ENCODE data around the gene CRYM. TPM values are rescaled to one million over a fixed set of nuclear protein-coding genes. Genes with fewer than 3 reads are reported as not detected.
"Not testable (repeated sequence)": the region's sequence is repeated elsewhere in the genome, so short reads cannot be mapped to it uniquely, and the experiment has no call there.

The CRYM gene
- total RNA-seq, 4 donors from 2014 or later, result 0.27 to 0.79 TPM; not detected in 2

DNA sequence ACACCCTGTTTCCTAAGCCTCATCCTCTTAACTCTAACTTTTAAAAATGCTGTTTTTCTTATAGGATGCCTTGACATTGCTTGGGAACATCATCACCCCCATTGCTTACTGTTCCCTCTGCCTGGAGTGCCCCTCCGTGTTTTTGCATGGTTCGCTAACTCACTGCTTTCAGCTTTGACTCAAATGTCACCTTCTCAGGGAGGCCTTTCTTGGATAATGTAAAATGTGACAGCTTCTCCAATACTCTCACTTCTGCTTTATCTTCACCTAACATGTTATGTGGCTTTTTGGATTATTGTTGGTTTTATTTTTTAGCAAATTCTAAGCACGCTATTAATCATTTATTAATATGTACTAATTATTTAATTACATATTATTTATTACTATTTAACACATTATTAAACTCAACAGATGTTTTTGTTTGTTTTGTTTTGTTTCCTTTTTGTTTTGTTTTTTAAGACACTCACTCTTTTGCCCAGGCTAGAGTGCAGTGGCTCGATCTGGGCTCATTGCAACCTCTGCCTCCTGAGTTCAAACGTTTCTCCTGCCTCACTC is 3.8 kb downstream of the CRYM start:
- no peak overlapping the region for H3K27ac ChIP-seq
- no peak for ATAC-seq
- no peaks in the 10 kb centered on the region for H3K36me3 ChIP-seq
- H3K4me3 ChIP-seq, result no peak overlapping the region
- TF ChIP-seq, protein P1, sequence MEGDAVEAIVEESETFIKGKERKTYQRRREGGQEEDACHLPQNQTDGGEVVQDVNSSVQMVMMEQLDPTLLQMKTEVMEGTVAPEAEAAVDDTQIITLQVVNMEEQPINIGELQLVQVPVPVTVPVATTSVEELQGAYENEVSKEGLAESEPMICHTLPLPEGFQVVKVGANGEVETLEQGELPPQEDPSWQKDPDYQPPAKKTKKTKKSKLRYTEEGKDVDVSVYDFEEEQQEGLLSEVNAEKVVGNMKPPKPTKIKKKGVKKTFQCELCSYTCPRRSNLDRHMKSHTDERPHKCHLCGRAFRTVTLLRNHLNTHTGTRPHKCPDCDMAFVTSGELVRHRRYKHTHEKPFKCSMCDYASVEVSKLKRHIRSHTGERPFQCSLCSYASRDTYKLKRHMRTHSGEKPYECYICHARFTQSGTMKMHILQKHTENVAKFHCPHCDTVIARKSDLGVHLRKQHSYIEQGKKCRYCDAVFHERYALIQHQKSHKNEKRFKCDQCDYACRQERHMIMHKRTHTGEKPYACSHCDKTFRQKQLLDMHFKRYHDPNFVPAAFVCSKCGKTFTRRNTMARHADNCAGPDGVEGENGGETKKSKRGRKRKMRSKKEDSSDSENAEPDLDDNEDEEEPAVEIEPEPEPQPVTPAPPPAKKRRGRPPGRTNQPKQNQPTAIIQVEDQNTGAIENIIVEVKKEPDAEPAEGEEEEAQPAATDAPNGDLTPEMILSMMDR (IDR thresholded peaks at IDR 0.05), result no peak
- H3K27me3 ChIP-seq, result peaks cover 53% of the 10 kb centered on the region
- H3K9me3 ChIP-seq, result no peaks in the 10 kb centered on the region
- H3K4me1 ChIP-seq, result peaks cover 0 to 13% (median 0%) of the 10 kb centered on the region in 3 donors
- WGBS, 2 donors (ENCODE audit: low coverage in 1 of 2), result 71 to 76% methylated on average over 5 of the region's 5 CpGs

DNA sequence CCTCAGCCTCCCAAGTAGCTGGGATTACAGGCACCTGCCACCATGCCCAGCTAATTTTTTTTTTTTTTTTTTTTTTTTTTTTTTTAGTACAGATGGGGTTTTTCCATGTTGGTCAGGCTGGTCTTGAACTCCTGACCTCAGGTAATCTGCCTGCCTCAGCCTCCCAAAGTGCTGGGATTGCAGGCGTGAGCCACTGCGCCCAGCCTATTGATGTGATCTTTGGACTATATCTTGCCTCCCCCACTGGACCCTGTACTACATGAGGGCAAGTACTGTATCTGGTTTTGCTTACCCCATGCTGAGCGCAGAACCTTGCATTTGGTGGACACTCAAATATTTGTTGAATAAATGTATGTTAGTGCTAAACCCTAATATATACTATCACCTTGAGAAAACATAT is 5.3 kb downstream of the CRYM start:
- H3K27me3 ChIP-seq, result peaks cover 46% of the 10 kb centered on the region
- H3K27ac ChIP-seq, ATAC-seq, H3K36me3 ChIP-seq, H3K9me3 ChIP-seq, H3K4me1 ChIP-seq, H3K4me3 ChIP-seq: not testable (repeated sequence)
- WGBS, 2 donors (ENCODE audit: low coverage in 1 of 2), result 83% methylated on average over 1 to 2 of the region's 3 CpGs

DNA sequence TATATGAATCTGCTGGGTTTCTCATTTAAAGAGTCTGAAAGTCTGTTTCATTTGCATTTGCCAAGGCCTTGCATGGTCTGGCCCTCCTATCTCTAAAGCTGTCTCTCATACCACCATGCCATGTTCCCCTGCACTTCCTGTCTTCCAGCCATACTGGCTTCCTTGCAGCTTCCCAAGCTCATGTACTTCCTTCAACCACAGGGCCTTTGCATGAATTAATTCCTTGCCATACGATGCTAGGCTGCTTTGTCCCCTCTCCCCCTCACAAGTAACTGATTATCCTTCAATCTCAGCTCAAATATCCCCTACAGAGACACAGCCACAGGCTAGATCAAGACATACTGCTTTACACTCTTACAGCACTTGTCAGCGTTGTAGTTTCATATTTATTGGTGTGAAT is 5.8 kb downstream of the CRYM start:
- Histone ChIP-seq H3K4me3 (no peak overlapping the region), H3K9me3 (no peaks in the 10 kb centered on the region), H3K27me3 (peaks cover 41% of the 10 kb centered on the region), H3K36me3 (no peaks in the 10 kb centered on the region), H3K27ac (no peak overlapping the region), H3K4me1 (no peaks in the 10 kb centered on the region)
- ATAC-seq, result no peak
- TF ChIP-seq EP300 (IDR thresholded peaks at IDR 0.05) (no peak), POLR2A (IDR thresholded peaks at IDR 0.05) (no peak), POLR2AphosphoS5 (IDR thresholded peaks at IDR 0.05) (no peak)
- TF ChIP-seq, protein P1 (IDR thresholded peaks at IDR 0.05), result no peak
- WGBS, 2 donors (ENCODE audit: low coverage in 1 of 2), result 67 to 71% methylated on average over 2 of the region's 2 CpGs

DNA sequence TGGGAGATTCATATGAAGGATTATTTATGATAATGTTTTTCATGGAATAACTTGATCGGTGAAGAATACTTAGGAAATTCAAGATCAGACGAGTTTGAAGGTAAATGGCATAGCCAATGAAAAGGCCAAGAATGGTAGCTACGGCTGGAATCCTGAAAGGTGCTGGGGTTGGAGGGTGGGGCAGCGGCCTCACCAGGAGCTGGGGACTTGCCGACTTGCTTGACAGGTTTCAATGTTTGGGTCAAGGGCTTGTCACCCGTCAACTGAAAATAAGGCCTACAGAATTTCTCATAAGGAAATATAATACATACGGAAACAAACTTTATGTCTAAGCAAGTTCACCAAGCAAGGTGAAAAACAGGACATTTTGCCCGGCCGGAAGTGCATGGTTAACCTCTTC is 9.9 kb downstream of the CRYM start:
- Histone ChIP-seq H3K27me3 (peaks cover 7% of the 10 kb centered on the region), H3K4me1 (no peaks in the 10 kb centered on the region), H3K9me3 (no peaks in the 10 kb centered on the region), H3K36me3 (no peaks in the 10 kb centered on the region), H3K4me3 (no peak overlapping the region), H3K27ac (no peak overlapping the region)
- ATAC-seq, result no peak
- whole genome bisulfite sequencing, 2 donors (ENCODE audit: low coverage in 1 of 2), result 88 to 93% methylated on average over 8 to 9 of the region's 9 CpGs
- no peak for TF ChIP-seq EP300 (IDR thresholded peaks at IDR 0.05)
- no peak for TF ChIP-seq POLR2A (IDR thresholded peaks at IDR 0.05)
- TF ChIP-seq, protein P1 (IDR thresholded peaks at IDR 0.05), result no peak
- TF ChIP-seq POLR2AphosphoS5 (IDR thresholded peaks at IDR 0.05), result no peak

DNA sequence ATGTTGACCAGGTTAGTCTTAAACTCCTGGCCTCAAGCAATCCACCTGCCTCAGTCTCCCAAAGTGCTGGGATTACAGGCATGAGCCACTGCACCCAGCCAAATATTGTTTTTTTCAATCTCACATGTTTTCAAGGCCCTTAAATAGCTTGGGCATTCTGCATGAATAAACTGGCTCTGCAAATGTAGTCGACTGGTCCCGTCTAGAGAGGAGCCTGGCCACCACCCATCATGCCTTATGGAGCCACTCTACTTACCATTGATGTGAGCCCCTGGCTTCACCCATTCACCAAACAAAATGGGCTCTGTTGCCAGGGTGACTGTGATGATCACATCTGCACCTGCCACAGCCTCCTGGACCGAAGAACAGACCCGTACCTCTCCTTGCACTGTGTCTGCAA is 10.8 kb downstream of the CRYM start:
- ATAC-seq, result no peak
- Histone ChIP-seq H3K27ac (no peak overlapping the region), H3K9me3 (no peaks in the 10 kb centered on the region), H3K4me1 (no peaks in the 10 kb centered on the region), H3K36me3 (no peaks in the 10 kb centered on the region), H3K27me3 (peaks cover under 1% of the 10 kb centered on the region), H3K4me3 (no peak overlapping the region)
- TF ChIP-seq EP300 (IDR thresholded peaks at IDR 0.05) (no peak), POLR2A (IDR thresholded peaks at IDR 0.05) (no peak), POLR2AphosphoS5 (IDR thresholded peaks at IDR 0.05) (no peak)
- TF ChIP-seq, protein P1 (IDR thresholded peaks at IDR 0.05), result no peak
- 90 to 94% methylated on average over 2 of the region's 4 CpGs for WGBS, 2 donors (ENCODE audit: low coverage in 1 of 2)

Data from gastroesophageal sphincter (tissue), 4 donors.